K562 (cell line): ENCODE data around the gene PKD1. TPM values are rescaled to one million over a fixed set of nuclear protein-coding genes. Genes with fewer than 3 reads are reported as not detected.

Experiments used
- CTBP1 ChIP-seq: fragments of 450-650 bp; IDR thresholded peaks from 2 replicates; pipeline ENCODE4 v1.6.1; 2016; ENCODE audit warnings: borderline replicate concordance
- NRF1 ChIP-seq, 2 experiments: fragments of 450-650 bp; IDR thresholded peaks in 1 of 2; conservative IDR thresholded peaks in 1 of 2; 2 replicates each; pipeline ENCODE4 v1.6.1; 2014; ENCODE audit warnings: mild to moderate bottlenecking in 2 of 2
- RBFOX2 ChIP-seq: fragments of 200-400 bp; formaldehyde crosslinking; IDR thresholded peaks from 2 replicates; pipeline ENCODE4 v1.6.1; 2017; ENCODE audit warnings: low read depth, mild to moderate bottlenecking, low read length, moderate library complexity
- RHOXF2B ChIP-seq: fragments of 250-450 bp; sonication (Bioruptor Pico); conservative IDR thresholded peaks from 2 replicates; pipeline ENCODE4 v1.5.1; 2021
- ZNF3 ChIP-seq: fragments of 250-450 bp; sonication (Bioruptor Pico); IDR thresholded peaks from 2 replicates; pipeline ENCODE4 v1.5.0; 2021; ENCODE audit warnings: mild to moderate bottlenecking, moderate library complexity
- polyA plus RNA-seq, 8 experiments: library from polyadenylated mRNA; depleted of rRNA in 4 of 8; stranded (reverse) in 5 of 8; unstranded in 3 of 8; fragments of >200 nt; fragmentation: Nextera tagmentation in 2 of 8; fragmentation: Illumina TruSeq in 1 of 8; extraction: Ambion mirVana in 2 of 8; extraction: Trizol in 1 of 8; gene quantifications; 2 replicates each; pipeline versions ENCODE4 v1.2.1 to v1.2.3, GENCODE V29; 2011 to 2014; ENCODE audit warnings: inconsistent platforms in 1 of 8, missing spikeins in 1 of 8
- total RNA-seq, 7 experiments: library from RNA; depleted of rRNA in 6 of 7; stranded (reverse); fragments of >200 nt in 6 of 7; fragmentation: Illumina TruSeq in 2 of 7; extraction: Trizol in 2 of 7; gene quantifications; 2 replicates each; pipeline versions ENCODE4 v1.2.1 to v1.2.3, GENCODE V29; 2011 to 2021; ENCODE audit warnings: low replicate concordance in 1 of 7
- TF ChIP-seq, protein P1 (sequence below): sonication (generic); formaldehyde crosslinking; IDR thresholded peaks from 2 replicates; pipeline ENCODE4 v1.8.0; 2023; ENCODE audit warnings: mild to moderate bottlenecking, missing genetic modification reagents
- TF ChIP-seq, protein P2 (sequence below), 2 experiments: fragments of 450-650 bp; IDR thresholded peaks; 2 replicates each; pipeline ENCODE4 v1.6.1; 2016
- TF ChIP-seq, protein P3 (sequence below): fragments of 200-800 bp; sonication (Bioruptor generic); IDR thresholded peaks from 2 replicates; pipeline ENCODE4 v1.6.1; 2017; ENCODE audit warnings: missing genetic modification characterization, missing compliant biosample characterization
- TF ChIP-seq, protein P4 (sequence below): fragments of 250-450 bp; sonication (Bioruptor Pico); IDR thresholded peaks from 2 replicates; pipeline ENCODE4 v1.9.0; 2021; ENCODE audit warnings: mild to moderate bottlenecking
- TF ChIP-seq, protein P5 (sequence below): IDR thresholded peaks from 2 replicates; pipeline ENCODE4 v1.6.1; 2016; ENCODE audit warnings: missing genetic modification characterization, missing compliant biosample characterization
- TF ChIP-seq, protein P6 (sequence below): sonication (generic); formaldehyde crosslinking; IDR thresholded peaks from 2 replicates; pipeline ENCODE4 v1.8.0; 2022; ENCODE audit warnings: mild to moderate bottlenecking, missing genetic modification reagents, borderline replicate concordance
- TF ChIP-seq, protein P7 (sequence below): sonication (generic); formaldehyde crosslinking; IDR thresholded peaks from 2 replicates; pipeline ENCODE4 v1.8.0; 2022; ENCODE audit warnings: mild to moderate bottlenecking, missing genetic modification reagents

The PKD1 gene
- total and polyA plus RNA-seq, 9 of the 15 experiments (the other 6 are each of a cell fraction or from before 2014, with no cell fraction given) = 0.23 to 93.5 (median 12.6) TPM

DNA sequence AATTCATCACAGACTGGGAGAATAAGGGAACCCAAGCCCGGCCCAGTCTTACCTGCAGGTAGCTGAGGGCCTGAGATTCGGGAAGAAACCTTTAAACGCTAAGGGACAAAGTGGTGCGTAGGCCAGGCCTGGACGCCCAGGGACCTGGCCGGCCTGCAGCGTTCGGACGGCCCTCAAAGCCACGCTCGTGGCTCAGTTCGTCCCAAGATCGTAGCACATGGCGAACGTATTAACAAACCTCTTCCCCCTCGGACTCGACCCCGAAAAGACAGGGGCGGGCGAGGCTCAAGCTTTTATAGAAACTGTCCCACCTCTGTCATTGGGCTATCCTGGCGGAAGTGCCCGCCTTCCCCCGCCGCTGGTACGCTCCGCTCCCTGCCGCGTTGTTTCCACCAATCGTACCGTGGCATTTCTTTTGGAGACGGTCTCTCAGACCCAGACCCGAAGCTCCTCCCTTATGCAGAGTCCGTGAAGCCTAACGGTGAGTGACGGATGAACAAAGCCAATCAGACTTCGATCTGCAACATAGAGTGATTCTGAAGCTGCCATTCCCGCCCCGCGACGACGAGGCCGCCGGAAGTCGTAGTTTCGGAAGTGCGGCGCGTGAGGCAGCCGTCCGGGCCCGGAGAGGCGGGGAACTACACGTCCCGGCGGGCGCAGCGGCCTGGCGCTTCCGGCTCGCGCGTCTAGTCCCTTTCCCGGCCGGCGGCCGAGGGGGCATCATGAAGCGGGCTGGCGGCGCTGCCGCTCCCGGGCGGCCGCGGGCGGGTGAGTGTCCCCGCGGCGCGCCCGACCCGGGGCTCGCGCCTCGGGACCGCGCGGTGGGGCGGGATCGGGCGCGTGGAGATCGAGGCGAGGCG, 19.6 kb upstream of the PKD1 start, which contains the start of gene TRAF7 (continued):
- TF ChIP-seq, protein P1, sequence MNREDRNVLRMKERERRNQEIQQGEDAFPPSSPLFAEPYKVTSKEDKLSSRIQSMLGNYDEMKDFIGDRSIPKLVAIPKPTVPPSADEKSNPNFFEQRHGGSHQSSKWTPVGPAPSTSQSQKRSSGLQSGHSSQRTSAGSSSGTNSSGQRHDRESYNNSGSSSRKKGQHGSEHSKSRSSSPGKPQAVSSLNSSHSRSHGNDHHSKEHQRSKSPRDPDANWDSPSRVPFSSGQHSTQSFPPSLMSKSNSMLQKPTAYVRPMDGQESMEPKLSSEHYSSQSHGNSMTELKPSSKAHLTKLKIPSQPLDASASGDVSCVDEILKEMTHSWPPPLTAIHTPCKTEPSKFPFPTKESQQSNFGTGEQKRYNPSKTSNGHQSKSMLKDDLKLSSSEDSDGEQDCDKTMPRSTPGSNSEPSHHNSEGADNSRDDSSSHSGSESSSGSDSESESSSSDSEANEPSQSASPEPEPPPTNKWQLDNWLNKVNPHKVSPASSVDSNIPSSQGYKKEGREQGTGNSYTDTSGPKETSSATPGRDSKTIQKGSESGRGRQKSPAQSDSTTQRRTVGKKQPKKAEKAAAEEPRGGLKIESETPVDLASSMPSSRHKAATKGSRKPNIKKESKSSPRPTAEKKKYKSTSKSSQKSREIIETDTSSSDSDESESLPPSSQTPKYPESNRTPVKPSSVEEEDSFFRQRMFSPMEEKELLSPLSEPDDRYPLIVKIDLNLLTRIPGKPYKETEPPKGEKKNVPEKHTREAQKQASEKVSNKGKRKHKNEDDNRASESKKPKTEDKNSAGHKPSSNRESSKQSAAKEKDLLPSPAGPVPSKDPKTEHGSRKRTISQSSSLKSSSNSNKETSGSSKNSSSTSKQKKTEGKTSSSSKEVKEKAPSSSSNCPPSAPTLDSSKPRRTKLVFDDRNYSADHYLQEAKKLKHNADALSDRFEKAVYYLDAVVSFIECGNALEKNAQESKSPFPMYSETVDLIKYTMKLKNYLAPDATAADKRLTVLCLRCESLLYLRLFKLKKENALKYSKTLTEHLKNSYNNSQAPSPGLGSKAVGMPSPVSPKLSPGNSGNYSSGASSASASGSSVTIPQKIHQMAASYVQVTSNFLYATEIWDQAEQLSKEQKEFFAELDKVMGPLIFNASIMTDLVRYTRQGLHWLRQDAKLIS = peak; percentile 99
- TF ChIP-seq, protein P2, sequence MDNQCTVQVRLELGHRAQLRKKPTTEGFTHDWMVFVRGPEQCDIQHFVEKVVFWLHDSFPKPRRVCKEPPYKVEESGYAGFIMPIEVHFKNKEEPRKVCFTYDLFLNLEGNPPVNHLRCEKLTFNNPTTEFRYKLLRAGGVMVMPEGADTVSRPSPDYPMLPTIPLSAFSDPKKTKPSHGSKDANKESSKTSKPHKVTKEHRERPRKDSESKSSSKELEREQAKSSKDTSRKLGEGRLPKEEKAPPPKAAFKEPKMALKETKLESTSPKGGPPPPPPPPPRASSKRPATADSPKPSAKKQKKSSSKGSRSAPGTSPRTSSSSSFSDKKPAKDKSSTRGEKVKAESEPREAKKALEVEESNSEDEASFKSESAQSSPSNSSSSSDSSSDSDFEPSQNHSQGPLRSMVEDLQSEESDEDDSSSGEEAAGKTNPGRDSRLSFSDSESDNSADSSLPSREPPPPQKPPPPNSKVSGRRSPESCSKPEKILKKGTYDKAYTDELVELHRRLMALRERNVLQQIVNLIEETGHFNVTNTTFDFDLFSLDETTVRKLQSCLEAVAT (IDR thresholded peaks at IDR 0.05) = peak; percentile 90 to 91
- TF ChIP-seq, protein P3, sequence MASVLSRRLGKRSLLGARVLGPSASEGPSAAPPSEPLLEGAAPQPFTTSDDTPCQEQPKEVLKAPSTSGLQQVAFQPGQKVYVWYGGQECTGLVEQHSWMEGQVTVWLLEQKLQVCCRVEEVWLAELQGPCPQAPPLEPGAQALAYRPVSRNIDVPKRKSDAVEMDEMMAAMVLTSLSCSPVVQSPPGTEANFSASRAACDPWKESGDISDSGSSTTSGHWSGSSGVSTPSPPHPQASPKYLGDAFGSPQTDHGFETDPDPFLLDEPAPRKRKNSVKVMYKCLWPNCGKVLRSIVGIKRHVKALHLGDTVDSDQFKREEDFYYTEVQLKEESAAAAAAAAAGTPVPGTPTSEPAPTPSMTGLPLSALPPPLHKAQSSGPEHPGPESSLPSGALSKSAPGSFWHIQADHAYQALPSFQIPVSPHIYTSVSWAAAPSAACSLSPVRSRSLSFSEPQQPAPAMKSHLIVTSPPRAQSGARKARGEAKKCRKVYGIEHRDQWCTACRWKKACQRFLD (CRISPR knock-in tag) = peak; percentile 83
- TF ChIP-seq, protein P4, sequence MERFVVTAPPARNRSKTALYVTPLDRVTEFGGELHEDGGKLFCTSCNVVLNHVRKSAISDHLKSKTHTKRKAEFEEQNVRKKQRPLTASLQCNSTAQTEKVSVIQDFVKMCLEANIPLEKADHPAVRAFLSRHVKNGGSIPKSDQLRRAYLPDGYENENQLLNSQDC (CRISPR knock-in tag) = peak; percentile 92
- TF ChIP-seq CTBP1 = peak; percentile 65; the same call in 1 of the 2 replicates
- no peak for TF ChIP-seq ZNF3 (CRISPR knock-in tag)
- TF ChIP-seq, protein P5, sequence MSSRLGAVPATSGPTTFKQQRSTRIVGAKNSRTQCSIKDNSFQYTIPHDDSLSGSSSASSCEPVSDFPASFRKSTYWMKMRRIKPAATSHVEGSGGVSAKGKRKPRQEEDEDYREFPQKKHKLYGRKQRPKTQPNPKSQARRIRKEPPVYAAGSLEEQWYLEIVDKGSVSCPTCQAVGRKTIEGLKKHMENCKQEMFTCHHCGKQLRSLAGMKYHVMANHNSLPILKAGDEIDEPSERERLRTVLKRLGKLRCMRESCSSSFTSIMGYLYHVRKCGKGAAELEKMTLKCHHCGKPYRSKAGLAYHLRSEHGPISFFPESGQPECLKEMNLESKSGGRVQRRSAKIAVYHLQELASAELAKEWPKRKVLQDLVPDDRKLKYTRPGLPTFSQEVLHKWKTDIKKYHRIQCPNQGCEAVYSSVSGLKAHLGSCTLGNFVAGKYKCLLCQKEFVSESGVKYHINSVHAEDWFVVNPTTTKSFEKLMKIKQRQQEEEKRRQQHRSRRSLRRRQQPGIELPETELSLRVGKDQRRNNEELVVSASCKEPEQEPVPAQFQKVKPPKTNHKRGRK (tag) = no peak
- TF ChIP-seq, protein P6, sequence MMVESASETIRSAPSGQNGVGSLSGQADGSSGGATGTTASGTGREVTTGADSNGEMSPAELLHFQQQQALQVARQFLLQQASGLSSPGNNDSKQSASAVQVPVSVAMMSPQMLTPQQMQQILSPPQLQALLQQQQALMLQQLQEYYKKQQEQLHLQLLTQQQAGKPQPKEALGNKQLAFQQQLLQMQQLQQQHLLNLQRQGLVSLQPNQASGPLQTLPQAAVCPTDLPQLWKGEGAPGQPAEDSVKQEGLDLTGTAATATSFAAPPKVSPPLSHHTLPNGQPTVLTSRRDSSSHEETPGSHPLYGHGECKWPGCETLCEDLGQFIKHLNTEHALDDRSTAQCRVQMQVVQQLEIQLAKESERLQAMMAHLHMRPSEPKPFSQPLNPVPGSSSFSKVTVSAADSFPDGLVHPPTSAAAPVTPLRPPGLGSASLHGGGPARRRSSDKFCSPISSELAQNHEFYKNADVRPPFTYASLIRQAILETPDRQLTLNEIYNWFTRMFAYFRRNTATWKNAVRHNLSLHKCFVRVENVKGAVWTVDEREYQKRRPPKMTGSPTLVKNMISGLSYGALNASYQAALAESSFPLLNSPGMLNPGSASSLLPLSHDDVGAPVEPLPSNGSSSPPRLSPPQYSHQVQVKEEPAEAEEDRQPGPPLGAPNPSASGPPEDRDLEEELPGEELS (CRISPR knock-in tag) = 0 out of 2 replicates have a peak, but pooled peaks have one; percentile 54
- TF ChIP-seq, protein P7, sequence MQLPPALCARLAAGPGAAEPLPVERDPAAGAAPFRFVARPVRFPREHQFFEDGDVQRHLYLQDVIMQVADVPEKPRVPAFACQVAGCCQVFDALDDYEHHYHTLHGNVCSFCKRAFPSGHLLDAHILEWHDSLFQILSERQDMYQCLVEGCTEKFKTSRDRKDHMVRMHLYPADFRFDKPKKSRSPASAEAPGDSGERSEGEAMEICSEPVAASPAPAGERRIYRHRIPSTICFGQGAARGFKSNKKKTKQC = peak; percentile 92
- TF ChIP-seq RHOXF2B (CRISPR knock-in tag) = peak; percentile 93
- peak; percentile 100 for TF ChIP-seq RBFOX2
- TF ChIP-seq NRF1 (conservative IDR thresholded peaks at IDR 0.05 in 1 of 2, IDR thresholded peaks at IDR 0.05 in 1 of 2) = peak; percentile 72 to 78
